ENCODE measurements around the gene IFI44L.

Gene IFI44L

GRCh38 chr1:78673120-78673519 is 52.9 kb downstream of the IFI44L start:
- Histone ChIP-seq H3K36me3 (no peaks in the 10 kb centered on the region), H3K9me3 (no peaks in the 10 kb centered on the region), H3K4me1 (ENCODE audit: control insufficient read depth in 1 of 2, insufficient read depth in 1 of 2, low read depth in 1 of 2, low read length in 1 of 2) (peaks cover 4 to 5% of the 10 kb centered on the region in 2 experiments), H3K4me3 (ENCODE audit: low read depth in 1 of 2, low read length in 1 of 2) (no peak overlapping the region), H3K27me3 (no peaks in the 10 kb centered on the region), H3K27ac (no peak overlapping the region)
- no peak for TF ChIP-seq CTCF (IDR thresholded peaks at IDR 0.05)

DNA sequence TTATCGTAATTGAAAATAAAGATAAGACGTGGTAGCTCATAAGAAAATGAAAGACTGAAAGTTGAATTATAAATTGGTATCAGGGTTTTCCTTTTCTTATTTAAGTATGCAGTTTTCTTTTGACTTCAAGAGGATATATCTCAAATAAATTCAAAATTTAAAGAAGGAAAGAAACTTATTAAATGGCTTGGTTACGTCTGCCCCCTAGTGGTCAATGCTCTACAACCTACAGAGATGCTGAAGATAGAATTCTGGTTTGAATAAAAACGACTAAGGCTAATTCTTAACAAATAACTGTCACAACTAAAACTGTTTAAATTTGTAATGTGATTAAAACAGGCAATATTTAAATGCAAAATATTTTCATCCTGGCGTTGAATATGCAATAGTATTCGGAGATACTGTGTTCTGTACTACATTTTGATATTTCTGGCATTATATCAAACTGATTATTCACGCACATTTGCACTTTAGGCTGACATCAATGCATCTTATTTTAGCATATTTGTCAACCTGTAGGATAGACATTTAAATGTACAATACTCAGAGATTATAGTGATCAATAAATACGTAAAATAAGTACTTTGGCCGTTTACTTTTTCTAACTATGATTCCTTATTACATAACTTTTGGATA is 56.2 kb downstream of the IFI44L start:
- H3K9me3 ChIP-seq: no peaks in the 10 kb centered on the region
- H3K27ac ChIP-seq: no peak overlapping the region
- TF ChIP-seq CTCF (IDR thresholded peaks at IDR 0.05): peak; percentile 54
- H3K27me3 ChIP-seq: no peaks in the 10 kb centered on the region
- no peaks in the 10 kb centered on the region for H3K36me3 ChIP-seq
- no peak overlapping the region for H3K4me3 ChIP-seq (ENCODE audit: low read depth in 1 of 2, low read length in 1 of 2)
- H3K4me1 ChIP-seq (ENCODE audit: control insufficient read depth in 1 of 2, insufficient read depth in 1 of 2, low read depth in 1 of 2, low read length in 1 of 2): peaks cover 4 to 5% of the 10 kb centered on the region in 2 experiments

DNA sequence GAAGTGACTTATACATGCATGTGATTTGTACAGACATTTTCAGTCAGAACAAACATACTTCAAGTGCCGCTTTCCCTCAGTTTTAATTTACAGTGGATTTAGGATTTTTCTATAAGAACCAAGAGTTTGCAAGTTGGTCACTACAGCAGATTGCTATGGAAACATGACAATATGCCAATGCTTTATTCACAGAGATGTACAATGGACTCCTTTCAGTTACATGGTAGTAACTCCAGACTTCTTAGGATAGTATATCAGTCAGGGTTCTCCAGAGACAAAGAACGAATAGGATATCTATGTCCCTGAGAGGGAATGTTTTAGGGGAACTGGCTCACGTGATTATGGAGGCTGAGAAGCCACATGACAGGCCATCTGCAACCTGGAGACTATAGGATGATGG is 56.7 kb downstream of the IFI44L start:
- Histone ChIP-seq H3K27me3 (no peaks in the 10 kb centered on the region), H3K36me3 (no peaks in the 10 kb centered on the region), H3K4me1 (ENCODE audit: control insufficient read depth in 1 of 2, insufficient read depth in 1 of 2, low read depth in 1 of 2, low read length in 1 of 2) (peaks cover 4 to 5% of the 10 kb centered on the region in 2 experiments), H3K27ac (no peak overlapping the region), H3K4me3 (ENCODE audit: low read depth in 1 of 2, low read length in 1 of 2) (no peak overlapping the region), H3K9me3 (no peaks in the 10 kb centered on the region)
- no peak for TF ChIP-seq CTCF (IDR thresholded peaks at IDR 0.05)

DNA sequence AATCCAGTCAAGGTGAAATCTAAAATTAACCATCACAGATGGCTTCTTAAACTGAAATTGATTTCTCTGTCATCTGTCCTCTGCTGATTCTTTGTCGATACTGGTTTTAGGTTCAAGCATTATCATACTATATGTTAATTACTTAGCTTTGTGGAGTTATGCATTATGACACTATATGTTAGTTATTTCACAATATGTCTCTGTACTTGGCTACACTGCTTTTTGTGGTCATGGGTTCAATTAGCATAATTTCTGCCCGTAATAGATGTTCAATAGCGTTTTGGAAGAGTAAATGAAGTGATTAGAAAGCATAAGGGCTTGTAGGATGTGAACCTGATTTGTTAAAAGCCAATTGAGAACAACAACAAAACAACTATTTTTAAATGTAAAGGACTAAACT is 57.5 kb downstream of the IFI44L start:
- Histone ChIP-seq H3K27me3 (peaks cover 5% of the 10 kb centered on the region), H3K4me1 (ENCODE audit: control insufficient read depth in 1 of 2, insufficient read depth in 1 of 2, low read depth in 1 of 2, low read length in 1 of 2) (peaks cover 4 to 5% of the 10 kb centered on the region in 2 experiments), H3K36me3 (no peaks in the 10 kb centered on the region), H3K4me3 (ENCODE audit: low read depth in 1 of 2, low read length in 1 of 2) (no peak overlapping the region), H3K9me3 (no peaks in the 10 kb centered on the region), H3K27ac (no peak overlapping the region)
- TF ChIP-seq CTCF (IDR thresholded peaks at IDR 0.05): no peak

DNA sequence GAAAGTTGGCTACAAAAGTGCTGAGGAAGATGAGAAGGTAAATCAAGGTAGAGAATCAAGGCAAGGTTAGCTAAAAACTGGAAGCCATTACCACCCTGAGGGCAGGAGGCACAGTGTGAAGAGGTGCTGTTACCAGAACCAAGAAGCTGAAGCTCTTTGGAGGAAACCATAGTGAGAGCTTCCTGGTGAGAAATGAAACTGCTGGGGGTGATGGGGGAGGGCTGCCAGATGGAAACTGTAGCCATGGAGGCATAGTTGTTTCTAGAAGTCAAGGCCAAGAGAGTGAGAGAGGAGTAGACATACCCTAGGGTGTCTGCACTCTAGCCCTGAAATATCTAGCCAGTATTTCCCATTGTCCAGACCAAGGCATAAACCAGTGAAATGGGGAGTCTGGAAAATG is 58.1 kb downstream of the IFI44L start:
- H3K27me3 ChIP-seq: peaks cover 5% of the 10 kb centered on the region
- H3K27ac ChIP-seq: no peak overlapping the region
- no peaks in the 10 kb centered on the region for H3K9me3 ChIP-seq
- peaks cover 4 to 5% of the 10 kb centered on the region in 2 experiments for H3K4me1 ChIP-seq (ENCODE audit: control insufficient read depth in 1 of 2, insufficient read depth in 1 of 2, low read depth in 1 of 2, low read length in 1 of 2)
- no peak overlapping the region for H3K4me3 ChIP-seq (ENCODE audit: low read depth in 1 of 2, low read length in 1 of 2)
- TF ChIP-seq CTCF (IDR thresholded peaks at IDR 0.05): no peak
- H3K36me3 ChIP-seq: no peaks in the 10 kb centered on the region

All from neutrophil (primary cell).